LNCaP clone FGC (cell line): Measurements from ENCODE around the gene HMMR.
"Not testable (repeated sequence)": the region's sequence is repeated elsewhere in the genome, so short reads cannot be mapped to it uniquely, and the experiment has no call there.

ENCODE experiments used
- DNase-seq: peaks from one replicate; pipeline ENCODE4 v3.0.0-alpha.2; 2011; ENCODE audit warnings: low read depth
- H3K4me3 ChIP-seq: 2 replicates; pipeline ENCODE4 v1.5.1; 2011; ENCODE audit warnings: mild to moderate bottlenecking, low read depth, low read length, control low read depth
- CTCF ChIP-seq: IDR thresholded peaks from 2 replicates; pipeline ENCODE4 v1.5.1; 2012; ENCODE audit warnings: mild to moderate bottlenecking; ENCODE audit not compliant: control insufficient read depth, insufficient read depth; ENCODE audit errors: extremely low read depth

HMMR gene

GRCh38 chr5:163447875-163448274 is 12.6 kb upstream of the HMMR start:
- TF ChIP-seq CTCF, result no peak
- H3K4me3 ChIP-seq, result no peak overlapping the region

GRCh38 chr5:163448491-163448890 is 11.9 kb upstream of the HMMR start:
- H3K4me3 ChIP-seq, result no peak overlapping the region
- no peak for TF ChIP-seq CTCF

More at GRCh38 chr5:163447875-163448274, 12.6 kb upstream of the HMMR start:
- no peak for DNase-seq

GRCh38 chr5:163451489-163451888 is 8.9 kb upstream of the HMMR start:
- no peak for DNase-seq
- H3K4me3 ChIP-seq, result no peak overlapping the region
- no peak for TF ChIP-seq CTCF

More at GRCh38 chr5:163448491-163448890, 11.9 kb upstream of the HMMR start:
- DNase-seq, result no peak

GRCh38 chr5:163453705-163454104 is 6.7 kb upstream of the HMMR start:
- no peak overlapping the region for H3K4me3 ChIP-seq
- no peak for DNase-seq
- no peak for TF ChIP-seq CTCF

- not testable (repeated sequence) for DNase-seq, H3K4me3 ChIP-seq
Observed at GRCh38 chr5:163455406-163455805, 5.0 kb upstream of the HMMR start.

GRCh38 chr5:163456029-163456589 is 4.3 kb upstream of the HMMR start:
- no peak for DNase-seq
- TF ChIP-seq CTCF, result no peak
- no peak overlapping the region for H3K4me3 ChIP-seq

- TF ChIP-seq CTCF, result no peak
- DNase-seq, result no peak
- no peak overlapping the region for H3K4me3 ChIP-seq
Observed at GRCh38 chr5:163456840-163457239, 3.6 kb upstream of the HMMR start.
